Adrenal gland (tissue), 5 donors: ENCODE data around the gene CPSF4.

Source experiments
- POLR2A ChIP-seq, 2 donors: fragments of 450-650 bp; IDR thresholded peaks; one replicate each; pipeline ENCODE4 v1.6.1; 2017; ENCODE audit warnings: antibody characterized with exemption in 2 of 2, mild to moderate bottlenecking in 2 of 2, moderate library complexity in 1 of 2
- TF ChIP-seq, protein P1 (sequence below), 6 experiments: fragments of 450-650 bp in 4 of 6; fragments of 200-600 bp in 2 of 6; sonication (generic) in 1 of 6; IDR thresholded peaks; 1 replicate in 5 of 6; 2 replicates in 1 of 6; pipeline versions ENCODE4 v1.5.1 to v1.8.0; 2016 to 2021; ENCODE audit warnings: antibody characterized with exemption in 6 of 6, mild to moderate bottlenecking in 2 of 6, moderate library complexity in 1 of 6
- donor health status: DM: no; HTN: no; CAD: no.

DNA sequence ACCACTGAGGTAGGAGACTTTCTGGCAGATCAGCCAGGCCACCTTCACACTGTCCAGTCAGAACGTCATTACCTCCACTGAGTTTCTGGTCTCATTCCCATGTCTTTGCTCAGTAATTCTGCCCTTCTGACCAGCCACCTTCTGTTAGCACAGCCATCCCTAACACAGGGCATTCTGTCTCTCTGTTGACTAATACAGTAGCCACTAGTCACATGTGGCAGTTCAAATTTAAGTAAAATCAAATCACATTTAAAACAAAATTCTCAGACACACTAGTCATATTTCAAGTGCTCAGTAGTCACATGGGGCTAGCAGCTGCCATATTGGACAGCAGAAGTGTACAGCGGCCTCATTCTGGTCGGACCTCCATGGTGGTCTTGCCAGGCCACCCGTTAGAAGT lies 7.4 kb downstream of the CPSF4 start:
- no peak for TF ChIP-seq POLR2A (IDR thresholded peaks at IDR 0.05)
- TF ChIP-seq, protein P1, sequence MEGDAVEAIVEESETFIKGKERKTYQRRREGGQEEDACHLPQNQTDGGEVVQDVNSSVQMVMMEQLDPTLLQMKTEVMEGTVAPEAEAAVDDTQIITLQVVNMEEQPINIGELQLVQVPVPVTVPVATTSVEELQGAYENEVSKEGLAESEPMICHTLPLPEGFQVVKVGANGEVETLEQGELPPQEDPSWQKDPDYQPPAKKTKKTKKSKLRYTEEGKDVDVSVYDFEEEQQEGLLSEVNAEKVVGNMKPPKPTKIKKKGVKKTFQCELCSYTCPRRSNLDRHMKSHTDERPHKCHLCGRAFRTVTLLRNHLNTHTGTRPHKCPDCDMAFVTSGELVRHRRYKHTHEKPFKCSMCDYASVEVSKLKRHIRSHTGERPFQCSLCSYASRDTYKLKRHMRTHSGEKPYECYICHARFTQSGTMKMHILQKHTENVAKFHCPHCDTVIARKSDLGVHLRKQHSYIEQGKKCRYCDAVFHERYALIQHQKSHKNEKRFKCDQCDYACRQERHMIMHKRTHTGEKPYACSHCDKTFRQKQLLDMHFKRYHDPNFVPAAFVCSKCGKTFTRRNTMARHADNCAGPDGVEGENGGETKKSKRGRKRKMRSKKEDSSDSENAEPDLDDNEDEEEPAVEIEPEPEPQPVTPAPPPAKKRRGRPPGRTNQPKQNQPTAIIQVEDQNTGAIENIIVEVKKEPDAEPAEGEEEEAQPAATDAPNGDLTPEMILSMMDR (IDR thresholded peaks at IDR 0.05), result no peak
